Measurements from ENCODE around the gene MEIOC. TPM values are rescaled to one million over a fixed set of nuclear protein-coding genes. Genes with fewer than 3 reads are reported as not detected.
A peak's percentile ranks its signal among the peaks of the same experiment; 100 is the strongest.

MEIOC gene
- total RNA-seq, 6 donors from 2014 or later = 0.17 TPM; not detected in 5

DNA sequence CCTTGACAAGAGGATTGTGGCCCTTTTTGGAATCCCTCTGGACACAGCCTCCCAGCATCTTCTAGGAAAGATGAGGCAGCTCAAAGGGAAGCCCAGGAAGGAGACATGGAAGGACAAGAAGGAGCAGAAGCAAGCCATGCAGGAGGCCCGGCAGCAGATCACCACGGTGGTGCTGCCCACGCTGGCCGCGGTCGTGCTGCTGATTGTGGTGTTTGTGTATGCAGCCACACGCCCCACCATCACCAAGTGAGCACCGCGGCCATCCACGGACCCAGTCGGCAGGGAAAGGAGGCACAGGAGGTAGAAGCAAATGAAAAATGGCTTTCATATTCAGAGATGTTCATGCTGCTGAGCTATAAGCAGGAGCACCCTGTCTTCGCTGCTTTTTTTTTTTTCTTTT lies 10.9 kb upstream of the MEIOC start:
- DNase-seq = peak in 1 of 2 donors; percentile 69
- no peak overlapping the region for H3K27ac ChIP-seq
- no peak for TF ChIP-seq EP300 (IDR thresholded peaks at IDR 0.05)
- TF ChIP-seq, protein P1, sequence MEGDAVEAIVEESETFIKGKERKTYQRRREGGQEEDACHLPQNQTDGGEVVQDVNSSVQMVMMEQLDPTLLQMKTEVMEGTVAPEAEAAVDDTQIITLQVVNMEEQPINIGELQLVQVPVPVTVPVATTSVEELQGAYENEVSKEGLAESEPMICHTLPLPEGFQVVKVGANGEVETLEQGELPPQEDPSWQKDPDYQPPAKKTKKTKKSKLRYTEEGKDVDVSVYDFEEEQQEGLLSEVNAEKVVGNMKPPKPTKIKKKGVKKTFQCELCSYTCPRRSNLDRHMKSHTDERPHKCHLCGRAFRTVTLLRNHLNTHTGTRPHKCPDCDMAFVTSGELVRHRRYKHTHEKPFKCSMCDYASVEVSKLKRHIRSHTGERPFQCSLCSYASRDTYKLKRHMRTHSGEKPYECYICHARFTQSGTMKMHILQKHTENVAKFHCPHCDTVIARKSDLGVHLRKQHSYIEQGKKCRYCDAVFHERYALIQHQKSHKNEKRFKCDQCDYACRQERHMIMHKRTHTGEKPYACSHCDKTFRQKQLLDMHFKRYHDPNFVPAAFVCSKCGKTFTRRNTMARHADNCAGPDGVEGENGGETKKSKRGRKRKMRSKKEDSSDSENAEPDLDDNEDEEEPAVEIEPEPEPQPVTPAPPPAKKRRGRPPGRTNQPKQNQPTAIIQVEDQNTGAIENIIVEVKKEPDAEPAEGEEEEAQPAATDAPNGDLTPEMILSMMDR (IDR thresholded peaks at IDR 0.05) = no peak
- no peak for TF ChIP-seq POLR2AphosphoS5 (IDR thresholded peaks at IDR 0.05)
- no peak for TF ChIP-seq POLR2A (IDR thresholded peaks at IDR 0.05)
- H3K9me3 ChIP-seq = no peaks in the 10 kb centered on the region
- 82 to 86% methylated on average over 12 of the region's 12 CpGs for WGBS, 2 donors
- H3K4me1 ChIP-seq = no peaks in the 10 kb centered on the region
- no peak for ATAC-seq (ENCODE audit: low FRiP score in 2 of 2)
- no peak overlapping the region for H3K4me3 ChIP-seq
- H3K36me3 ChIP-seq = no peaks in the 10 kb centered on the region
- no peaks in the 10 kb centered on the region for H3K27me3 ChIP-seq

DNA sequence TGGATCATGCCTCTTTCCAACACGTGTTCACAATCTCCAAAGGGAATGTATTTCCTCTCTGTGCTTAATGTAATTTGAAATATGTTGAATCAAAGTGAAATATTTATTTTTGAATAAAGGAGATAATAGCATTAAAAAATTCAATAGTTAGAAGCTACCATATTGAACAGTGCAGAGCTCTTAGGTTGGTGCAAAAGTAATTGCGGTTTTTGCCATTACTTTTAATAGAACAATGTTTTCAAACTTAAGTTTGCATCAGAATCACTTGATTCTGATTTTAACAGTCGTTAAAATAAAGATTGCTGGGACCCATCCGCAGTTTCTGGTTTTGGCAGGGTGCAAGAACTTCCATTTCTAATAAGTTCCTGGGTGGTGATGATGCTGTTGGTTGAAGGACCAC lies 10.0 kb upstream of the MEIOC start:
- Histone ChIP-seq H3K27me3 (no peaks in the 10 kb centered on the region), H3K9me3 (no peaks in the 10 kb centered on the region), H3K4me3 (no peak overlapping the region), H3K36me3 (no peaks in the 10 kb centered on the region), H3K27ac (no peak overlapping the region), H3K4me1 (no peaks in the 10 kb centered on the region)
- no peak for DNase-seq
- no peak for ATAC-seq (ENCODE audit: low FRiP score in 2 of 2)
- TF ChIP-seq POLR2AphosphoS5 (IDR thresholded peaks at IDR 0.05) (no peak), POLR2A (IDR thresholded peaks at IDR 0.05) (no peak), EP300 (IDR thresholded peaks at IDR 0.05) (no peak)
- TF ChIP-seq, protein P1 (IDR thresholded peaks at IDR 0.05) = no peak
- WGBS, 2 donors = 81 to 82% methylated on average over 4 of the region's 4 CpGs

DNA sequence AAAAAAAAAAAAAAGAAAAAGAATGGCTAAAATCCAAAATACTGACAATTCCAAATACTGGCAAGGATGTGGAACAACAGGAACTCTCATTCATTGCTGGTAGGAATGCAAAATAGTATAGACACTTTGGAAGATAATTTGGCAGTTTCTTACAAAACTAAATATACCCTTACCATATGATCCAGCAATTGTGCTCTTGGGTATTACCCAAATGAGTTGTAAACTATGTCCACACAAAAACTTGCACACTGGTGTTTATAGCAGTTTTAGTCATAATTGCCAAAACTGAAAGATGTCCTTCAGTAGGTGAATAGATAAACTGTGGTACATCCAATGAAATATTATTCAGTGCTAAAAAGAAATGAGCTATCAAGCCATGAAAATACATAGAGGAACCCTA lies 8.5 kb upstream of the MEIOC start:
- Histone ChIP-seq H3K4me3 (no peak overlapping the region), H3K27me3 (no peaks in the 10 kb centered on the region), H3K4me1 (no peaks in the 10 kb centered on the region), H3K9me3 (no peaks in the 10 kb centered on the region), H3K27ac (no peak overlapping the region), H3K36me3 (no peaks in the 10 kb centered on the region)
- ATAC-seq (ENCODE audit: low FRiP score in 2 of 2) (no peak), DNase-seq (no peak)
- TF ChIP-seq POLR2A (IDR thresholded peaks at IDR 0.05) (no peak), EP300 (IDR thresholded peaks at IDR 0.05) (no peak), POLR2AphosphoS5 (IDR thresholded peaks at IDR 0.05) (no peak)
- TF ChIP-seq, protein P1 (IDR thresholded peaks at IDR 0.05) = no peak

DNA sequence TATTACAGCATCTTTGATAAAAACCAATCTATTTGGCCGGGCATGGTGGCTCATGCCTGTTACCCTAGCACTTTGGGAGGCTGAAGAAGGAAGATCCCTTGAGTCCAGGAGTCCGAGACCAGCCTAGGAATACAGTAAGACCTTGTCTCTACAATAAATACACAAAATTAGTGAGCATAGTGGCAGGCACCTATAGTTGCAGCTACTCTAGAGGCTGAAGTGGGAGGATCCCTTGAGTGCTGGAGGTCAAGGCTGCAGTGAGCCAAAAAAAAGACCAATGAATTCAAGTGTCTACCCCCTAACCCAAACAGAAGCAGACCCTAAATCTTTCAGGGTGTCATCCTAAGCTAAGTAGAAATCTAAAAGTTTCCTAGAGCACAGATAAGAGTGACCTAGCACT lies 7.3 kb upstream of the MEIOC start:
- no peak for ATAC-seq (ENCODE audit: low FRiP score in 2 of 2)
- TF ChIP-seq EP300 (IDR thresholded peaks at IDR 0.05) = no peak
- TF ChIP-seq, protein P1 (IDR thresholded peaks at IDR 0.05) = no peak
- no peak for TF ChIP-seq POLR2A (IDR thresholded peaks at IDR 0.05)
- no peak for TF ChIP-seq POLR2AphosphoS5 (IDR thresholded peaks at IDR 0.05)
- 77 to 83% methylated on average over 2 of the region's 2 CpGs for WGBS, 2 donors
- Histone ChIP-seq H3K9me3 (no peaks in the 10 kb centered on the region), H3K36me3 (no peaks in the 10 kb centered on the region), H3K27ac (no peak overlapping the region), H3K27me3 (no peaks in the 10 kb centered on the region), H3K4me3 (no peak overlapping the region), H3K4me1 (no peaks in the 10 kb centered on the region)
- DNase-seq = no peak

DNA sequence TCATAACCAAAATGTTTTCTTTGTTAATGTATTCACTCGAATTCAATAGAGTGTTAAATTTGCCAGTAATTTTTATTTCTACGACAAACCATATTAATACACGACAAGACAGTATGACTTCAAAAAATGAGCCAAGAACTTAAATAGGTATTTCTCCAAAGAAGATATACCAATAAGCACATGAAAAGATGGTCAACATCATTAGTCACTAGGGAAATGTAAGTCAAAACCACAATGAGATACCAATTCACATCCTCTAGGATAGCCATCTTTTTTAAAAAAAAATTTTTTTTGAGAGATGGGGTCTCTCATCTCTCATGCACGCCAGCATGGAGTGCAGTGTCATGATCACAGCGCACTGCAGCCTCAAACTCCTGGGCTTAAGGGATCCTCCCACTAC lies 5.0 kb upstream of the MEIOC start:
- TF ChIP-seq, protein P1 (IDR thresholded peaks at IDR 0.05) = no peak
- TF ChIP-seq POLR2AphosphoS5 (IDR thresholded peaks at IDR 0.05) (no peak), POLR2A (IDR thresholded peaks at IDR 0.05) (no peak), EP300 (IDR thresholded peaks at IDR 0.05) (no peak)
- Histone ChIP-seq H3K4me1 (peaks cover under 1 to 4% (median 3%) of the 10 kb centered on the region in 4 donors), H3K4me3 (no peak overlapping the region), H3K36me3 (no peaks in the 10 kb centered on the region), H3K27ac (no peak overlapping the region), H3K27me3 (peaks cover 1 to 10% (median 8%) of the 10 kb centered on the region in 4 donors), H3K9me3 (peaks cover 0 to 2% (median 0%) of the 10 kb centered on the region in 4 donors)
- DNase-seq = no peak
- 79 to 85% methylated on average over 5 of the region's 5 CpGs for WGBS, 2 donors
- no peak for ATAC-seq (ENCODE audit: low FRiP score in 2 of 2)
